NCI-H2107 (cell line): Measurements from ENCODE around the gene ERRFI1.
"Not testable (repeated sequence)": the region's sequence is repeated elsewhere in the genome, so short reads cannot be mapped to it uniquely, and the experiment has no call there.

Source experiments
- DNase-seq: peaks from one replicate; lab custom pipeline; 2025; lab: John Stamatoyannopoulos, UW

Gene ERRFI1

DNA sequence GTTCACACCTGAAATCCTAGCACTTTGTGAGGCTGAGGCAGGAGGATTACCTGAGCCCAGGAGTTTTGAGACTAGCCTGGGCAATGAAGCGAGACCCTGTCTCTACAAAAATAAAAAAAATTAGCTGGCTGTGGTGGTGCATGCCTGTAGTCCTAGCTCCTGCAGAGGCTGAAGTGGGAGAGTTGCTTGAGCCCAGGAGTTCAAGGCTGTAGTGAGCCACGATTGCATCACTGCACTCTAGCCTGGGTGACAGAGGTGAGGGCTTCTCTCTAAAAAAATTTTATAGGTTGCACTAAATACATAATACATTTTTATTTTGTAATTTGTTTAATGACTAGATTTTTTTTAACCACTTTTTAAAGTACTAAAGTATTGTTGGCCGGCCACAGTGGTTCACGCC lies 58.5 kb downstream of the ERRFI1 start:
- no peak for DNase-seq

DNA sequence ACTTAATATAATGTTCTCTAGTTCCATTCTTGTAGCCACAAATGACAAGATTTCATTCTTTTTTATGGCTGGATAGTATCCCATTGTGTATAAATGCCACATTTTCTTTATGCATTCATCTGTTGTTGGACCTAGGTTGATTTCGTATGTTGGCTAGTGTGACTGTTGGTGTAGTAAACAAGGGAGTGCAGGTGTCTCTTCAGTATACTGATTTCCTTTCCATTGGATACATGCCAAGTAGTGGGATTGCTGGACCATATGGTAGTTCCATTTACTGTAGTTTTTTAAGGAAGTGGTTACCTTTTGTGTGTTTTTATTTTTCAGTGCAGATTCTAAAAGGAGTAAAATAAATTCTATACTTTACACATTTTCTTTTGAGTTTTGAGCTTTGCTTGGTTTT lies 58.9 kb downstream of the ERRFI1 start:
- DNase-seq, result no peak

DNA sequence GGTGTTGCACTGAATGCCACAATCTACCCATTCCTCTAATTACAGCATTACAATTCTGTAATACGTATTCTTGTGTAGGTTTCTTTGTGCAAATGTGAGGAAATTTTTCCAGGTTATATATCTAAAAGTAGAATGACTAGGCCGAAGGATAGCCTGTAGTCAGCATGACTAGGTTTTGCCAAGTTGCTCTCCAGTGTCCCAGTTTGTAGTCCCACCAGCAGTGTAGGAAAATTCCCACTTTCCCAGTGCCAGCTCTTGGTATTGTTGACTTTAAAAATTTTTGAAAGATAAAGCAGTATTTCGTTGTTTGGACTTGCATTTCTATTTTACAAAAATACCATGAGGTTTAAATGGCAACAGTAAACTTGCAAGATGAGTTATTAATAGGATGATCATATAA lies 61.6 kb downstream of the ERRFI1 start:
- DNase-seq, result no peak

DNA sequence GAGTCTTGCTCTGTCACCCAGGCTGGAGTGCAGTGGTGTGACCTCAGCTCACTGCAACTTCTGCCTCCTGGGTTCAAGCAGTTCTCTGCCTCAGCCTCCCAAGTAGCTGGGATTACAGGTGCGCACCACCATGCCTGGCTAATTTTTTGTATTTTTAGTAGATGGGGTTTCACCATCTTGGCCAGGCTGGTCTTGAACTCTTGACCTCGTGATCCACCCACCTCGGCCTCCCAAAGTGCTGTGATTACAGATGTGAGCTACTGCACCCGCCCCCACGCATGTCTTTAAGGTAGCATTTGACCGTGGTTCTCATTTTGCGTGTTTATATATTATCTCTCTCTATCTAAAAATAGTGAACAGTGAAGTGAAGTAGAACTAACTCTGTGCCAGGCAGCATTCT lies 62.3 kb downstream of the ERRFI1 start:
- not testable (repeated sequence) for DNase-seq

DNA sequence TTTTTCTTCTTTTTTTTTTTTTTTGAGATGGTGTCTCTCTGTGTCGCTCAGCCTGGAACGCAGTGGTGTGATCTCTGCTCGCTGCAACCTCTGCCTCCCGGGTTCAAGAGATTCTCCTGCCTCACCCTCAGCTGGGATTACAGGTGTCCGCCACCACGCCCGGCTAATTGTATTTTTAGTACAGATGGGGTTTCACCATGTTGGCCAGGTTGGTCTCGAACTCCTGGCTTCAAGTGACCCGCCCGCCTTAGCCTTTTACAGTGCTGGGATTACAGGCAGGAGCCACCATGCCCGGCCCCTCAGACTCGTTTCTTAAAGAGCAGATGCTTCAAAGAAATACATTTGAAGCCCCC lies 62.8 kb downstream of the ERRFI1 start:
- not testable (repeated sequence) for DNase-seq

DNA sequence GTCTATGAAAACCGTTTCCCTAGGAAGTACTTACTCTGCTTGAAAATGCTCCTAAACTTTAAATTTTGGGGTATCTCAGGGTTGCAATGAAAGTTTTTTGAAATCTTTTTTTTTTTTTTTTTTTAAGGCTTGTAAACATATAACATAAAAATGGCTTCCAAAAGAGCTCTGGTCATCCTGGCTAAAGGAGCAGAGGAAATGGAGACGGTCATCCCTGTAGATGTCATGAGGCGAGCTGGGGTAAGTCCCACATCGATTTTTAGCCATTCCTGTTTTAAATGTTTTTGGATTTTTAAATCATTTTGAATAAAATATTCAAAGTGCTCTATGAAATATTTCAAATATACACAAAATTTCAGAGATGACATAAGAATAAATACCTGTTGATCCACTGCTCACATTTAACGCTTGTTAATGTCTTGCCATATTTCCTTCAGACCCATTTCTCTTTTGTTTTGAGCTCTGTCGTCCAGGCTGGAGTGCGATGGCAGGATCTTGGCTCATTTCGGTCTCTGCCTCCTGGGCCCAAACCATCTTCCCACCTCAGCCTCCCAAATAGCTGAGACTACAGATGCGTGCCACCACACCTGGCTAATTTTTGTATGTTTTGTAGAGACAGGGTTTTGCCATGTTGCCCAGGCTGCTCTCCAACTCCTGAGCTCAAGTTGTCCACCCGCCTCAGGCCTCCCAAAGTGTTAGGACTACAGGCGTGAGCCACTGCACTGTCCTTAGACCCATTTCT lies 63.3 kb downstream of the ERRFI1 start:
- DNase-seq, result no peak

DNA sequence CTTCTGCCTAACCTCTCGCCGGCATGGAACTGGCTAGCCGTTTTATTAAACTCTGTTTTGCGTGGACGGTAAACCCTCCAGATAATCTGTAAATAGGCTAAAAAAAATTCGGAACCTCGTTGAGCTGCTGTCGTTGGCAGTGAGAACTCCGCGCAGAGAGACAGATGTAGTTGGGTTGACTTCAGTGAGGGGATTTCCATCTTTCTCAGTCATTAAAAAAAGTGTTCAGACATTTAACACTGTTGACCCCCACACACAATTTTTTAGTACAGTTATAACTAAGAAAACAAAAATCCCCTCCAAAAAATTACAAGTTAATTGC lies 64.1 kb downstream of the ERRFI1 start:
- no peak for DNase-seq
